AG04450 (cell line): ENCODE measurements around the gene ANKRD52. TPM values are rescaled to one million over a fixed set of nuclear protein-coding genes. Genes with fewer than 3 reads are reported as not detected.

Experiments
- CTCF ChIA-PET: fragments of 300-600, 350-600 bp; formaldehyde crosslinking; extraction: SDS; loops from one replicate; lab custom pipeline; 2022; ENCODE audit warnings: antibody characterized with exemption, inconsistent platforms; lab: Charles Lee
- POLR2A ChIA-PET: fragments of 350-600 bp; formaldehyde crosslinking; extraction: SDS; loops from one replicate; lab custom pipeline; 2021; ENCODE audit warnings: antibody characterized with exemption, inconsistent platforms; lab: Yijun Ruan, JAX
- DNase-seq: peaks from one replicate; pipeline ENCODE4 v3.0.0-alpha.2; 2011; ENCODE audit warnings: low read depth, low spot score
- H3K27ac ChIP-seq: one replicate; pipeline ENCODE4 v1.5.1; 2012; ENCODE audit warnings: low read depth, low read length, control low read depth
- H3K27me3 ChIP-seq: one replicate; pipeline ENCODE4 v1.6.0; 2012; ENCODE audit warnings: low read length; ENCODE audit not compliant: control insufficient read depth, insufficient read depth
- H3K4me3 ChIP-seq: 2 replicates; pipeline ENCODE4 v1.5.1; 2011; ENCODE audit warnings: mild to moderate bottlenecking, low read depth, low read length, control low read depth
- H3K9me3 ChIP-seq: 2 replicates; pipeline ENCODE4 v1.5.1; 2012; ENCODE audit warnings: low read length; ENCODE audit not compliant: control insufficient read depth, insufficient read depth
- CTCF ChIP-seq: IDR thresholded peaks from 2 replicates; pipeline ENCODE4 v1.5.1; 2011; ENCODE audit warnings: low read depth, low read length, control low read depth, inconsistent platforms
- polyA plus RNA-seq: library from polyadenylated mRNA; depleted of rRNA; stranded (reverse); fragments of >200 nt; gene quantifications from 2 replicates; pipeline ENCODE4 v1.2.3, GENCODE V29; 2011

The ANKRD52 gene
- polyA plus RNA-seq, 1 experiment: 16.0 TPM

GRCh38 chr12:56237552-56237951 lies 20.6 kb downstream of the ANKRD52 start:
- Histone ChIP-seq H3K9me3 (no peaks in the 10 kb centered on the region), H3K4me3 (no peak overlapping the region), H3K27ac (no peak overlapping the region), H3K27me3 (no peaks in the 10 kb centered on the region)
- ChIA-PET POLR2A (interaction anchor here (3.0 kb wide), 1 partner anchor 15 kb away, joined by 9 read pairs; the partner anchor contains the start of gene RNF41), CTCF (no interaction called here)
- DNase-seq: no peak
- TF ChIP-seq CTCF: no peak

DNA sequence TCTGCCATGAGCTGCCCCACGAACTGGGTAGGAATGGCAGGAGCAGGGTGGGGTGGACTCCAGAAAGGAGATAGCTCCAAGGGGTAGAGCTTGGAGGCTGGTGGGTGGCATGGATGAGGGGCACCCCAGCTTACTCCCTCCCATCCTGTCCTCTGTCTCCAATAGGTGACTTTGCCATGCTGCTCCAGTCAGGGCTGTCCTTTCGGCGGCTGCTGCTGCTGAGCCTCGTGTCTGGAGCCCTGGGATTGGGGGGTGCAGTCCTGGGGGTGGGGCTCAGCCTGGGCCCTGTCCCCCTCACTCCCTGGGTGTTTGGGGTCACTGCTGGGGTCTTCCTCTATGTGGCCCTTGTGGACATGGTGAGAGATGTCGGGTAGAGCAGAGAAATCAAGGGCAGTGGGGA lies 21.2 kb downstream of the ANKRD52 start:
- Histone ChIP-seq H3K27ac (no peak overlapping the region), H3K4me3 (no peak overlapping the region), H3K27me3 (no peaks in the 10 kb centered on the region), H3K9me3 (no peaks in the 10 kb centered on the region)
- no peak for DNase-seq
- ChIA-PET CTCF (no interaction called here), POLR2A (interaction anchor here (3.0 kb wide), 1 partner anchor 15 kb away, joined by 9 read pairs; the partner anchor contains the start of gene RNF41)
- TF ChIP-seq CTCF: no peak

DNA sequence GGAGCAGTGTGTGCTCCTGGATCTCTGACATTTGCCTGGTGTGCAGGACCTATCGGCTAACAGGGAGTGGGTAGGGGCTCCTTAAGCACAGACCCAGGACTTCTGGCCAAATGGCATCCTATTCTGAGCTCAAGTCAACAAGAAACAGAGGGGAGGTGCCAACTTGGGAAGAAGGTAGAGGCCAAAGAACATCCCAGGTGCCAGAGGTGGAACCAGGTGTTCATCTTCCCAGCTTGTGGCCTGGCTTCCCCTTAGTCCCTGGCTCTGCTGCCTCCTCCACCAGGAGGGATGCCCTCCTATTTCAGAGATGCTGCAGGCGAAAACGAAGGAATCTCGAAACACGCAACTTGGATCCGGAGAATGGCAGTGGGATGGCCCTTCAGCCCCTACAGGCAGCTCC lies 22.1 kb downstream of the ANKRD52 start:
- ChIA-PET POLR2A (interaction anchor here (0.5 to 3.0 kb wide), 4 partner anchors 14 to 80 kb away, joined by 3 to 9 read pairs (median 4); partner anchors contain the start of genes CNPY2 and RNF41), CTCF (no interaction called here)
- H3K27ac ChIP-seq: no peak overlapping the region
- H3K9me3 ChIP-seq: no peaks in the 10 kb centered on the region
- H3K27me3 ChIP-seq: no peaks in the 10 kb centered on the region
- no peak for DNase-seq
- TF ChIP-seq CTCF: no peak
- H3K4me3 ChIP-seq: no peak overlapping the region

DNA sequence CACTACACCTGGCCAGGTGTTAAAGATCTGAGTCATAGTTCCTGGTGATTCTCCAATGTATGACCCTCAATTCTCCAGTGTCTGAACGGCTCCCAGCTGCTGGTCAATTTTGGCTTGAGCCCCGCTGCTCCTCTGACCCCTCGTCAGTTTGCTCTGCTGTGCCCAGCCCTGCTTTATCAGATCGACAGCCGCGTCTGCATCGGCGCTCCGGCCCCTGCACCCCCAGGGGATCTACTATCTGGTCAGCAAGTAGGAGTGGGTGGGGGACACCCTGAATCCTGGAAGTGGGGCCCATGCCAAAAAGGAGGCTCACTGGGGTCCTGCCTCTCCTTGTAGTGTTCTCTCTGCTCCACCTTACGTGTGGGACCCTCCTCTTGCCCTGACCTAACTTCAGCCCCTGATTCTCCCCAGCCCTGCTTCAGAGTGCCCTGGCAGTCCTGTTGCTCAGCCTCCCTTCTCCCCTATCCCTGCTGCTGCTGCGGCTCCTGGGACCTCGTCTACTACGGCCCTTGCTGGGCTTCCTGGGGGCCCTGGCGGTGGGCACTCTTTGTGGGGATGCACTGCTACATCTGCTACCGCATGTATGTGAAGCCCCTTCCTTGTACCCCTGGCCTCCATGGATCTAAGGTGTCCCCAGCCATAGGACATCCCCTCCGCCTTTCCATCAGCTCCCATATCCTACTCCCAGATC lies 23.3 kb downstream of the ANKRD52 start:
- H3K27ac ChIP-seq: no peak overlapping the region
- DNase-seq: no peak
- CTCF ChIA-PET: no interaction called here
- H3K9me3 ChIP-seq: no peaks in the 10 kb centered on the region
- no peaks in the 10 kb centered on the region for H3K27me3 ChIP-seq
- TF ChIP-seq CTCF: no peak
- POLR2A ChIA-PET: interaction anchor here (3.0 kb wide), 1 partner anchor 13 kb away, joined by 9 read pairs; the partner anchor contains the start of gene RNF41
- H3K4me3 ChIP-seq: no peak overlapping the region

GRCh38 chr12:56231184-56231582 lies 27.0 kb downstream of the ANKRD52 start:
- Histone ChIP-seq H3K27me3 (no peaks in the 10 kb centered on the region), H3K27ac (no peak overlapping the region), H3K4me3 (no peak overlapping the region), H3K9me3 (no peaks in the 10 kb centered on the region)
- CTCF ChIA-PET: interaction anchor here (0.7 to 1.3 kb wide), 3 partner anchors 9 to 42 kb away, joined by 3 to 4 read pairs (median 3); partner anchors contain the start of genes RNF41 and SMARCC2
- no peak for DNase-seq
- POLR2A ChIA-PET: interaction anchor here (0.8 to 1.5 kb wide), 3 partner anchors 9 to 42 kb away, joined by 3 to 10 read pairs (median 4); partner anchors contain the start of genes RNF41 and SMARCC2
- TF ChIP-seq CTCF: no peak
